ENCODE results near the gene NAV2. TPM values are rescaled to one million over a fixed set of nuclear protein-coding genes. Genes with fewer than 3 reads are reported as not detected.

NAV2 gene
- polyA plus RNA-seq, 3 donors: not detected

- no peak overlapping the region for H3K27ac ChIP-seq (ENCODE audit: low read depth in 1 of 2, low read length in 2 of 2)
- no peak overlapping the region for H3K4me3 ChIP-seq (replicated peaks in 1 of 3; ENCODE audit: low read depth in 2 of 3, low read length in 3 of 3)
- DNase-seq: no peak
- no peaks in the 10 kb centered on the region for H3K79me2 ChIP-seq (ENCODE audit: insufficient read depth, low read length)
- no peak overlapping the region for H3K4me2 ChIP-seq (replicated peaks; ENCODE audit: extremely low read depth, low read length, poor library complexity, severe bottlenecking)
- H3K36me3 Mint-ChIP-seq: no peaks in the 10 kb centered on the region
- peaks cover 2 to 8% (median 4%) of the 10 kb centered on the region in 3 donors for H3K27me3 Mint-ChIP-seq (ENCODE audit: low read depth in 3 of 3)
- H3K4me1 ChIP-seq (ENCODE audit: control insufficient read depth in 1 of 2, insufficient read depth in 2 of 2, low read length in 2 of 2): no peaks in the 10 kb centered on the region
- no peak overlapping the region for H2AFZ ChIP-seq (ENCODE audit: insufficient read depth, low read depth, low read length, poor library complexity, severe bottlenecking)
- H3K9me3 ChIP-seq (replicated peaks in 1 of 2; ENCODE audit: control insufficient read depth in 1 of 2, insufficient read depth in 1 of 2, low read length in 2 of 2): no peaks in the 10 kb centered on the region
- H3K4me3 Mint-ChIP-seq: no peak overlapping the region
- peaks cover 8% of the 10 kb centered on the region for H3K4me1 Mint-ChIP-seq
- no peak overlapping the region for H3K27ac Mint-ChIP-seq
- no peaks in the 10 kb centered on the region for H4K20me1 ChIP-seq (ENCODE audit: insufficient read depth, low read length)
- intact Hi-C loops (cut with micrococcal nuclease): no loop called here
- no peak overlapping the region for H3K9ac ChIP-seq (ENCODE audit: insufficient read depth, low read length, poor library complexity, severe bottlenecking)
- 90% methylated on average over 4 of the region's 7 CpGs for WGBS (ENCODE audit: insufficient coverage)
- no peaks in the 10 kb centered on the region for H3K9me3 Mint-ChIP-seq
- no peaks in the 10 kb centered on the region for H3K36me3 ChIP-seq (replicated peaks in 1 of 2; ENCODE audit: control insufficient read depth in 1 of 2, insufficient read depth in 2 of 2, low read length in 2 of 2)
- H3K27me3 ChIP-seq (ENCODE audit: control insufficient read depth in 2 of 2, insufficient read depth in 2 of 2, low read length in 2 of 2): no peaks in the 10 kb centered on the region
- TF ChIP-seq CTCF (IDR thresholded peaks at IDR 0.05): no peak
Measured at GRCh38 chr11:20103281-20103680, 390.6 kb downstream of the NAV2 start.

DNA sequence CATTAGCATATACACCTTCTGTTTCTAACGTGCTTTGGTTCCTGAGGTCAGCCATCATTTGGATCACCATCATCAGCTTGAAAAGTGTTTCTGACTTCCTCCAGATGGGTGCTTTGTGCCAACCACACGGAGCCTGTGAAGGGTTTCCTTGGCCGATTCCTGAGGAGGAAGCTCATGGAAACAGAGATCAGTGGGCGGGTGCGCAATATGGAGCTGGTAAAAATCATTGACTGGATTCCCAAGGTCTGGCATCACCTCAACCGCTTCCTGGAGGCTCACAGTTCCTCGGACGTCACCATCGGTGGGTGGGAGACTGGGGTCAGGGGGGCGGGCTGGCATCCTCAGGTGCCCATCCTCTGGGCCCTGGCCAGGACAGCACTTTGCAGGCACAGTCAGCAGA is 392.8 kb downstream of the NAV2 start:
- 97% methylated on average over 10 of the region's 10 CpGs for WGBS (ENCODE audit: insufficient coverage)

More for the DNA sequence above, 392.8 kb downstream of the NAV2 start:
- no peak overlapping the region for H3K4me3 Mint-ChIP-seq
- no peak overlapping the region for H2AFZ ChIP-seq (ENCODE audit: insufficient read depth, low read depth, low read length, poor library complexity, severe bottlenecking)
- H3K27ac Mint-ChIP-seq: no peak overlapping the region
- no peaks in the 10 kb centered on the region for H3K4me1 ChIP-seq (ENCODE audit: control insufficient read depth in 1 of 2, insufficient read depth in 2 of 2, low read length in 2 of 2)
- no peaks in the 10 kb centered on the region for H3K9me3 Mint-ChIP-seq
- H3K36me3 ChIP-seq (replicated peaks in 1 of 2; ENCODE audit: control insufficient read depth in 1 of 2, insufficient read depth in 2 of 2, low read length in 2 of 2): no peaks in the 10 kb centered on the region
- no peaks in the 10 kb centered on the region for H3K27me3 ChIP-seq (ENCODE audit: control insufficient read depth in 2 of 2, insufficient read depth in 2 of 2, low read length in 2 of 2)
- no peaks in the 10 kb centered on the region for H3K79me2 ChIP-seq (ENCODE audit: insufficient read depth, low read length)
- intact Hi-C loops (cut with micrococcal nuclease): no loop called here
- H3K9me3 ChIP-seq (replicated peaks in 1 of 2; ENCODE audit: control insufficient read depth in 1 of 2, insufficient read depth in 1 of 2, low read length in 2 of 2): no peaks in the 10 kb centered on the region
- H4K20me1 ChIP-seq (ENCODE audit: insufficient read depth, low read length): no peaks in the 10 kb centered on the region
- peaks cover 2 to 3% (median 2%) of the 10 kb centered on the region in 3 donors for H3K27me3 Mint-ChIP-seq (ENCODE audit: low read depth in 3 of 3)
- no peak overlapping the region for H3K4me3 ChIP-seq (replicated peaks in 1 of 3; ENCODE audit: low read depth in 2 of 3, low read length in 3 of 3)
- no peak overlapping the region for H3K9ac ChIP-seq (ENCODE audit: insufficient read depth, low read length, poor library complexity, severe bottlenecking)
- DNase-seq: no peak
- no peak overlapping the region for H3K4me2 ChIP-seq (replicated peaks; ENCODE audit: extremely low read depth, low read length, poor library complexity, severe bottlenecking)
- TF ChIP-seq CTCF (IDR thresholded peaks at IDR 0.05): no peak
- H3K4me1 Mint-ChIP-seq: peaks cover 1% of the 10 kb centered on the region
- H3K27ac ChIP-seq (ENCODE audit: low read depth in 1 of 2, low read length in 2 of 2): no peak overlapping the region
- H3K36me3 Mint-ChIP-seq: no peaks in the 10 kb centered on the region

Data from CD14-positive monocyte (primary cell).